ENCODE data around the gene CLCF1.

DNA sequence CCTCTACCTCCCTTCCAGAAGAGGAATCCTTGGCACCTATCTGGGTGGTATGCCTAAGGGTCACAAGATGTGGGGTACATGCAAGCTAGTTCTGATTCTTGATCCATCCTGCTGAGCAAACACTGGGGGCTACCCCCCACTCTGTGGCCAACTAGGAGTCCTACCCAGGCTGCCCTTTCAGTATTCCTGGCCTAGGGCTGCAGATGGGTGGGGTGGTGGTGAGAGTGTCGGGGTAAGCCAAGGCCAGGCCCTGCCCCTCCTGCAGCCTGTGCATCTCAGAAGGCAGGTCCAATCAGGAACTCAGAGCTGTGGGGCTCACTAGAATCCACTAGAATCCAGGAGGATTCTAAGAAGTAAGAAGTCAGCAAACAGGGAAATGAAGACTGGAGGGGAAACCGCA, 59.2 kb downstream of the CLCF1 start:
- no peak for TF ChIP-seq CTCF (IDR thresholded peaks at IDR 0.05; ENCODE audit: low read depth, low read length, poor library complexity, severe bottlenecking)
- TF ChIP-seq EZH2phosphoT487 (IDR thresholded peaks at IDR 0.05; ENCODE audit: borderline replicate concordance, low read length): no peak
